ENCODE results near the gene TRAF4.

- TF ChIP-seq, protein P1, sequence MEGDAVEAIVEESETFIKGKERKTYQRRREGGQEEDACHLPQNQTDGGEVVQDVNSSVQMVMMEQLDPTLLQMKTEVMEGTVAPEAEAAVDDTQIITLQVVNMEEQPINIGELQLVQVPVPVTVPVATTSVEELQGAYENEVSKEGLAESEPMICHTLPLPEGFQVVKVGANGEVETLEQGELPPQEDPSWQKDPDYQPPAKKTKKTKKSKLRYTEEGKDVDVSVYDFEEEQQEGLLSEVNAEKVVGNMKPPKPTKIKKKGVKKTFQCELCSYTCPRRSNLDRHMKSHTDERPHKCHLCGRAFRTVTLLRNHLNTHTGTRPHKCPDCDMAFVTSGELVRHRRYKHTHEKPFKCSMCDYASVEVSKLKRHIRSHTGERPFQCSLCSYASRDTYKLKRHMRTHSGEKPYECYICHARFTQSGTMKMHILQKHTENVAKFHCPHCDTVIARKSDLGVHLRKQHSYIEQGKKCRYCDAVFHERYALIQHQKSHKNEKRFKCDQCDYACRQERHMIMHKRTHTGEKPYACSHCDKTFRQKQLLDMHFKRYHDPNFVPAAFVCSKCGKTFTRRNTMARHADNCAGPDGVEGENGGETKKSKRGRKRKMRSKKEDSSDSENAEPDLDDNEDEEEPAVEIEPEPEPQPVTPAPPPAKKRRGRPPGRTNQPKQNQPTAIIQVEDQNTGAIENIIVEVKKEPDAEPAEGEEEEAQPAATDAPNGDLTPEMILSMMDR (IDR thresholded peaks at IDR 0.05), result no peak
- TF ChIP-seq POLR2A (IDR thresholded peaks at IDR 0.05), result no peak
These were observed 33.4 kb downstream of the TRAF4 start for GRCh38 chr17:28777178-28777577.

Data from testis (tissue), 2 donors.